NCI-H1105 (cell line): ENCODE measurements around the gene PHOX2A.

ENCODE experiments used
- DNase-seq: peaks from one replicate; lab custom pipeline; 2025; lab: John Stamatoyannopoulos, UW

PHOX2A gene

DNA sequence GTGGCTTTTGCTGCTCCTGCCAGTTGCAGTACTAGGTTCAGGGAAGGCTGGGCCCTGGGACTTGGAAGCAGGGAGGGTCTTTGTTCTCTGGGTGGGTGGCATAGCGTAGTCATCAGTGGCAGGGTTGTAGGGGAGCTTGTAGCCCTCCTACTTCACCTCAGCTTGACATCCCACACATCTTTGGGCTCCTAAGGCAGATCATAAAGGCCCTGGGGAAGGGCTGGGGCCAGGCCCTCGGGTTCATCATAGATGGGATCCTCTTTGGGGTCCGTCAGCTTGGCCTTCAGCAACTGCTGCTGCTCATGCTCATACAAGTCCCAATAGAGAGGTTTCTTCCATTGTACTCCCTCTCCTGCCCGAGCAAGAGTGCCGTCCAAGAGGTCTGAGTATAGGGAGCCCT lies 6.0 kb upstream of the PHOX2A start:
- no peak for DNase-seq

GRCh38 chr11:72247584-72247983 lies 3.6 kb upstream of the PHOX2A start:
- no peak for DNase-seq

DNA sequence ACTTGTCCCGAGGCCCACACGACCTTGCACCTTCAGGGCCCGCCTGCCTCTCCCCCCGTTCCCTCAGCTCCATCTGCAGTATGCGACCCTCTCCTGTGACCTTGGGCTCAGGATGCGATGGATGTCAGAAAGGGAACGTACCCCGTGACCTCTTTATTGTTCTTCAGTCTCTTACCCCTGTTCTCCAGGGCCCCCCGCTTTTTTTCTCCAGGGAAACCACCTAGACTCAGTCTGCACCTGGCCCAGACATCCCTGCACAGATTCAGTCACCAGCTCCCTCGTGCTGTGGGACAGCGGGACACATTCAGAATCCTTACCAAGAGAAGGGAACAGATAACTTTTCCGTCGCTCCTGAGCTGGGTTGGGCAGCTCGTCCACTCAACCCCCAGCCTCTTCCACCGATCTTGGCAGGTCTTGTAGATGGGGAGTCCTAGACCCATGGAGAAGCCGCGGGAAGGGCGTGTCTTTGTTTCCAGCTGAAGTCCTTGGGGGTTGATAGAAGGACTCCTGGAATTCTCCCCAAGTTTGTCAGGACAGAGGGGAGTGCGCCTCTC lies 1.4 kb upstream of the PHOX2A start:
- no peak for DNase-seq

DNA sequence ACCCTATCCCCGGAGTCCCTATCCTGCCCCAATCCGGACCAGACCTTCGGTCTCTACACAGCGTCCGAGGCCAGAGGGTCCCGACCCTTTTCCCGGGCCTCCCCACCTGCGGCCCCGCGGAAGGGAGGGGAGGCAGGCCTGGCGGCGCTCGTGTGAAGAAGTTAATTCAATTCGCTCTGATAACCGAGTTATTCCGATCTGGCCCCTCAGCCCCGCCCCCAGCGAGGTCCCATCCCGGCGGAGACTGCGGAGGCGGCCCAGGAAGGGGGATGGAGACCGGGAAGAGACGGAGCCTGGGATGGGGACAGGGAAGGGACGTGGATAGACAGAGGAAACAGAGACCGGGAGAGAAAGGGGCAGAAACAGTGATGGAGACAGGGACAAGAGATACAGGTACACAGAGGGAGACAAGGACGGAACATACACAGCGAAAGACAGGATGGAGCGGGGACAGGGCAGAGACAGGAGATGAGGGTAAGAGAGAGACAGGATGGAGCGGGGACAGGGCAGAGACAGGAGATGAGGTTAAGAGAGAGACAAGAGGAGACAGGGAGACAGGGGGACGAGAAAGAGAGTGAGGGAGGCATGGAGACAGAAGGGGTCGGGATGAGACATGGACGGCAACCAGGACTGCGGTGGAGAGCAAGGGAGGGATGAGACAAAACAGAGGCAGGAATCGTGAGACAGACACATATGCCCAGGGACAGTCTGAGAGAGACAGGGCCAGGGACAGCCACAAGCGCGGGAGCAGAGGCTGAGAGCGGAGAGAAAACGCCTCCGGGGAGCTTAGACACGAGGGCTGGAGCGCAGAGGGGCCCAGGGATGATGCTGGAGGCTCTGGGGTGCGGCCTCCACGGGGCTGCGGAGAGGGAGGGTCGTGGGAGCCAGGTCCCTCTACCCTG lies 636 bp upstream of the PHOX2A start:
- no peak for DNase-seq

- DNase-seq: no peak
These were observed 560 bp downstream of the PHOX2A start for GRCh38 chr11:72243173-72244059.

DNA sequence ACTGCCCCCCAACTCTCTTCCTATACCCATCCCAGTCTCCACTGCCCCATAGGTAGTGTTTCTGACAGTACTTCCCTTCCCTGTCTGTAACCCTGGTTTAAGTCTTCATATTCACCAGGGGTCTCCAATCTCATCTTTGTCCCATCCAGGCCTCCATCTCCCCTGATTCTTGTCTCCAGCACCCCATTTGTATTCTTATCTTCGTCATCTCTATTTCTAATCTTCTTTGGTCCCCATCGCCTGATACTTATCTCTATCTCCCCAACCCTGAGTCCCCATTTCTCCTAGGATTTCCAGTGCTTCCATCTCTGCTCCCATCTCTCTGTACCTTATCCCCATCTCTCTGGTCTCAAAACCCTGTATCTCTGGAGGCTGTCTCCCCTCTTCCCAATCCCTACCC lies 1.8 kb downstream of the PHOX2A start:
- no peak for DNase-seq

DNA sequence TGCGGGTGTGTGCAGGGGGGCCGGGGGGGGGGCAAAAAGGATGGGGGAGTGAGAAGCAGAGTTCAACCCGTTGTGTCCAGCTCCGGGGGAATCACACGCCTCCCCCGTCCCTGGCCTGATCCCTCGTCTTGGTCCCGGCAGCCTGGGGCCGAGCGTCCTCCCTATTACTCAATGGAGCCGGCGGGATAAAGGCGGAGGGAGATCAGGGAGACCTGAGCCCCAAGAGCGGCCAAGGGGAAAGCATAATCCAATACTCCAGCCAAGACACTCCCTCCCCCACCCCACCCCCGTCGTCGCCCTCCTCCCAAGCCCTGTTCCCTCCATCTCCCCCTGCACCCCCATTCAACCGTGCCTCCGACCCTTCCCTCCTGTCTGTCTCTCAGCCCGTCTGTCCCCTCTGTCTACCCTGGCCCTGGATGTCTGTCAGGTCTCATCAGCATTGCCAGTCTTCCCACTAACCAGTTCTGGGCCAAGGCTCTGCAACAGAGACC lies 2.6 kb downstream of the PHOX2A start:
- DNase-seq: no peak

DNA sequence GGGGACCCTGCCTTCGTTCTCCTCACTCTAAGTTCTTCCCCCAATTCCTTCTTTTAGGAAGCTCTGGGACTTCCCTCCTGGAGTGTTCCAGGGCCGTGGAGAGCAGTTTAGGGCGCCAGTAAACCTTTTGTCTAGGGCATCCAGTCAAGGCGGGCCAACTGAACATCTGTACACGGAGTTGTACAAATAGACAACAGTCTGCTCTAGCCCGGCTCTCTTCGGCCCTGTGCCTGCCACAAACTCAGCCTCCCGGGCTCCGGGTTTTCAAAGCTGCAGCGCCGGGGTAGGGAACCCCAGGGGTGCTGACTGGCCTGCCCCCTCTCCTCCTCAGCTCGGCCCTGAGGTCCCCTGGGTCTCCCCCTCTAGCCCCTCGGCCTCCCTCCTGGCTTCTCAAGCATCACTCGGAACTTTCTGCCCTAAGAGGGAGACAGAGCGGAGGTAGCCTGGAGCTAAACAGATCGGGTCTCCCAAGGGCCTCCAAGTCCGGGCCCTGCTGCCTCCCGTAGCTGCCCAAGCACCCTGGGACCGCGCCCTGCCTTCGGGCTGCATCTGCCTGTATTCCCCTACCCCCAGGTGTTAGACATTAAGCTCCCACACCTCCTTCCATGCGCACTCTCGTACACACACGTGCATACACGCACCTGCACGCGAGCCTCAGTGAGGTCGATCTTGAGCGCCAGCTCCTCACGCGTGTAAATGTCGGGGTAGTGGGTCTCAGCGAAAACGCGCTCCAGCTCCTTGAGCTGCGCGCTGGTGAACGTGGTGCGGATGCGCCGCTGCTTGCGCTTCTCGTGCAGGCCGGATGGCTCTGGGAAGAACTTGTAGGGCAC lies 3.3 kb downstream of the PHOX2A start:
- DNase-seq: no peak

DNA sequence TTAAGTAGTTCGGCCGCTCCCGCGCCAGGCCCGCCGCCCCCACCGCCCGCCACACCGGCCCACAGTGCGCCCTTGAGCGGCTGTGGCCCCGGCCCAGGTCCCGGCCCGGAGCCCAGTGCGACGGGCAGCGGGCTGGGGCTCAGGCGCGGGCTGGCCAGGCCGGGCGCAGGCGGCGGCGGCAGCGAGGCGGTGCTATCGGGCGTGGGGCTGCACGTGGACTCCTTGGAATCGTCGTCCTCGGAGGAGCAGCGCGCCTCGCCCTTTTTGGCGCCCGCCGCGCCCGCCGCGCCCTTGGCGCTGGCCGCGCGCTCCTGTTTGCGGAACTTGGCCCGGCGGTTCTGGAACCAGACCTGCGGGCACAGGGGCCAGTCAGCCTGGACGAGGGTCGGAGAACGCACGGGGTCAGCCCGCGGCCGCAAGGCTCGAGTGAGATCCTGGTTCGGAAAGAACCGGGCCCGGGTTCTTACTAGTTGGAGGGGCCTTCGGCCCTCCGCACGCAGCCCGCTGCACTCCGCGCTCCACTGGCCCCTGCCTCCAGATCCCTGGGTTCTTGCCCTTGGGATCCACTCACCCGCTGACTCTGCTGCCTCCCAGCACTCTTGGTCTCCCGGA lies 4.0 kb downstream of the PHOX2A start:
- DNase-seq: no peak

DNA sequence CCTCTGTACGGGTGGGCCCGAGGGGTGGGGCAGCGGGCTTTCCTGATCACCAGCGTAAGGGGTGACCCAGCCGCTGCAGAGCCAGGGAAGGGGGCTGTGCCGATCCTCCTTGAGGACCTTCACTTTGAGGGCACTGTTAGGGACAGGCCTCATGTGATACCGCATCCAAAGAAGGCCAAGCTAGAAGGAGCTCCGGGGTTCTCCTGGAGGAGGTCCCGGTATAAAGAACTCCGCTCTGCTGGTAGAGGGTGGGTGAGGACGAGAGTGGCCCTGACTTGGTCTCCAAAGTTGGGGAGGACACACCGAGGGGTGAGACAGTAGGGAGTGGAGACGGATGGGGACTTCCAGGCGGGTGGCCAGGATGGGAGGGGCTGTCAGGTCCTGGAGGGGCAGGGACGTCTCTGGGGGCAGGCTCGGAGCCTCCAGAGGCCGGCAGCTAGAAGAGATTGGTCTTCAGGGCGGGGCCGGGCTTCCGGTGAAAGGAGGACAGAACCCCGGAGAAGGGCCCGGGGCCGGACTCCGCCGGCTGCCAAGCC lies 4.6 kb downstream of the PHOX2A start:
- DNase-seq: peak; percentile 17

GRCh38 chr11:72238492-72239312 lies 5.3 kb downstream of the PHOX2A start:
- no peak for DNase-seq

- DNase-seq: no peak
These were observed 5.9 kb downstream of the PHOX2A start for GRCh38 chr11:72238040-72238450.

DNA sequence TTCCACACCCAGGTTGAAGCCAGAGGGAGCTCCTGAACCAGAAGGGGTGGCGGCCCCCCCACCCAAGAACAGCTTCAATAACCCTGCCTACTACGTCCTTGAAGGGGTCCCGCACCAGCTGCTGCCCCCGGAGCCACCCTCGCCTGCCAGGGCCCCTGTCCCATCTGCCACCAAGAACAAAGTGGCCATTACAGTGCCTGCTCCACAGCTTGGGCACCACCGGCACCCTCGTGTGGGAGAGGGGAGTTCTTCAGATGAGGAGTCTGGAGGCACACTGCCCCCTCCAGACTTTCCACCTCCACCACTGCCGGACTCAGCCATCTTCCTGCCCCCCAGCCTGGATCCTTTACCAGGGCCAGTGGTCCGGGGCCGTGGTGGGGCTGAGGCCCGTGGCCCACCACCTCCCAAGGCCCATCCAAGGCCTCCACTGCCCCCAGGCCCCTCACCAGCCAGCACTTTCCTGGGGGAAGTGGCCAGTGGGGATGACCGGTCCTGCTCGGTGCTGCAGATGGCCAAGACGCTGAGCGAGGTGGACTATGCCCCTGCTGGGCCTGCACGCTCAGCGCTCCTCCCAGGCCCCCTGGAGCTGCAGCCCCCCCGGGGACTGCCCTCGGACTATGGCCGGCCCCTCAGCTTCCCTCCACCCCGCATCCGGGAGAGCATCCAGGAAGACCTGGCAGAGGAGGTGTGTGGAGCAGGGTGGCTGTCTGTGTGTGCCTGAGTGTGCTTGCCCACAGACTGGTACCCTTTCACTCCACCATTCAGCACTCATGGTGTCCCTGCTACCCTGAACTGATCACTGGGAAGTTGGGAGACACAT lies 6.7 kb downstream of the PHOX2A start:
- DNase-seq: no peak

- DNase-seq: no peak
These were observed 7.2 kb downstream of the PHOX2A start for GRCh38 chr11:72236774-72237111.

DNA sequence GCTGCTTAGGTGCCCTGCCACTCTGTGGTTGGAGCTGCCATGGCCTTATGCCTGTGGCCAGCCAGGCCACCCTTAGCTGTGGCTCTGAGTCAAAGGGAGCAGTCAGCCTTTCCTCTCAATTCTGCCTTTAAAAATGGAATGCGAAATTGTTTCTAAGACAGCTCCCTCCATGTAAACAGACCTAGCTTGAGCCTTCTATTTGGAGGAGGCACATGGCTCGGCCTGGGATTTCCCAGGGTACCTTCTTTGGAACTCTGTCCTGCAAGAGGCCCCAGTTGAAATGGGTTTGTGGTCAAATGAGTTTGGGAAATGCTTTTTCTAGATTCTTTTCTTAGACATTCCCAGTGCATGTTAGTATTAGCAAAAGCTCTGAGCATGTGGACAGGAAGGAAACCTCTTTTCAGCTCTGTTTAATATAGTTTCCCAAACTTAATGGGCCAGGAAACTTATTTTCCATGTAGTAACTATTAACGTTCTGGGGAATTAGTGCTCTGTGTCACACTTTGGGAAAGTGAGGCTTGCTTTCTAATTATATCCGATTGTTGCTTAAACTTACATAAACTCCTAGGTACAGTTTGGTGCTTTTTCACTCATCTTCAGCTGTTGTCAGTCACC lies 7.8 kb downstream of the PHOX2A start:
- no peak for DNase-seq

GRCh38 chr11:72235351-72236057 lies 8.5 kb downstream of the PHOX2A start:
- no peak for DNase-seq

- DNase-seq: no peak
These were observed 9.1 kb downstream of the PHOX2A start for GRCh38 chr11:72234920-72235319.

DNA sequence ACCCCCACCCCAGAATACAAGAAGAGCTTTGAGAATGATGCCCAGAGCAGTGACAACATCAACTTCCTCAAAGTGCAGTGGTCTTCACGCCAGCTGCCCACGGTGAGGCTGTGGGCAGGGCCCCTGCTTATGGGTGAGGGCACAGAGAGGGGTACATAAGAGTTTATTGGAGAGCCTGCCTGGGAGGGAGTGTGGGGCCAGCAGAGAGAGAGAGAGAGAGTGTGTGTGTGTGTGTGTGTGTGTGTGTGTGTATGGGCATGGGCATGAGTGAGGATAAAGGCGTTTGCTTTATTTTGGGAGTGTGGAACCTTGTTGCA lies 9.5 kb downstream of the PHOX2A start:
- DNase-seq: no peak
